Smooth muscle cell of the brain vasculature (primary cell): Measurements from ENCODE around the gene TTC34.
"Not testable (repeated sequence)": the region's sequence is repeated elsewhere in the genome, so short reads cannot be mapped to it uniquely, and the experiment has no call there.

Experiments
- DNase-seq: peaks from one replicate; pipeline ENCODE4 v3.0.0-alpha.2; 2012; ENCODE audit warnings: low read depth, low spot score

TTC34 gene

GRCh38 chr1:2799811-2800663 lies 1.5 kb downstream of the TTC34 start:
- DNase-seq = no peak

GRCh38 chr1:2798958-2799357 lies 2.5 kb downstream of the TTC34 start:
- not testable (repeated sequence) for DNase-seq

DNA sequence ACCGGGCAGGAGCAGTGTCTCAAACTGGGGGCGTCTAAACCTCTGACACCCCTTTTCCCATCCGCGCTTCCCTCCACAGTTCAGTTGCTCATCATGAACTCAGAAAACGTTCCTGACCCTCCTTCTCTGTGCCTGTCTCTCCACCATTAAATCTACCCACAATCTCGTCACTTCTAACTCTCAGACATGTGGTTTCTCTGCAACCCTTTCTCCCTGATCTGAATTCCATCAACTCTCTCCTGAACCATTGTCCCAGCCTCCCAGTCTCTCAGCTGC lies 3.8 kb downstream of the TTC34 start:
- no peak for DNase-seq

DNA sequence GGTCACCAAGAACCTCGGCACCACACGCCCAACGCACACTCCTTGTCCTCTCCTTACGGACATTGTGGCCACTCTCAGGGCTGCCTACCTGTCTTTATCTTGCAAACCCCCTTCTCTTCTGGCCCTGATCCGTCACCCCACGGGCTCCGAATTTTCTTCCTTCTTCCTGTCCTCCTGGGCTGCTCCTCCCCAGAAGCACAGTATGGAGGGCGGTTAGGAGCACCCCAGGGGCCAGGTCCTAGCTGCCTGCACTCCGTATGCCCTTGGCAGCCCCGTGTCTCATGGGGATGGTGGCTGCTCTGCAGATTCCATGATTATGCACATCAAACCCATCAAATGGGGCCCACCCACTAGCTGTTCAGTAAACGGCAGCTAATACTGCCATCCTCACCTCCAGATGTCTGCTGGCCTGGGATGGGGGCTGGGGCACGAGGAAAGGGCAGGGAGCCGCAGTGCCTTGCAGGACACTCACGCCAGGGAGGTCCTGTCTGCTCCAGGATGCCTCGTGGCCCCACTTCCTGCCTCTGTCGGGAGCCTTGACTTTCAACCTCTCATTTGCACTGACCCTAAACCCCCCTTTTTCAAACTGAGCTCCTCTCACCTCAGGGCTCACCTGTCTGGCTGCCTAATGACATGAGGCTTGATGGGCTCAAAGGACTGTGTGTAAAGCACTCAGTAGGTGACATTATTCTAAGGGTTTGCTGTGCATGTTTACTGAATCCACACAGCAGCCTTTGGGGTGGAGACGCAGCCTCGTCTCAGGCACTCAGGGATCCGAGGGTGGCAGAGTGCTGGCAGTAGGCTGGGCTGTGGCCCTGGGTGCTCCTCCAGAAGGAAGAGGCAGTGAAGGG lies 4.4 kb downstream of the TTC34 start:
- no peak for DNase-seq

DNA sequence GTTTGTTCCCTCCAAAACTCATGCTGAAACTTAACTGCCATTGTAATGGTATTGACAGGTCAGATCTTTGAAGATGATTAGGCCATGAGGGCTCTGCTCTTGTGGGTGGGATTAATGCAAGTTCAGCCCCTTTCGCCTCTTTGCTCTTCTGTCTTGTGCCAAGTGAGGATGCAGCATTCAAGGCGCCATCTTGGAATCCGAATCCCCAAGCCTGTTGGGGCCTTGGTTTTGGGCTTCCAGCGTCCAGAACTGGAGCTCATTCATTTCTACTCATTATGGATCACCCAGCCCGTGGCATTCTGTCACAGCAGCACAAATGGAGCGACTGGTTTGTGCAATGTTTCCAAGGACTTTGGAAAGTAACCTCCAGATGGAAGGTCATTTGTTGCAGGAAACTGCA lies 5.6 kb downstream of the TTC34 start:
- DNase-seq = no peak

GRCh38 chr1:2791027-2791760 lies 10.3 kb downstream of the TTC34 start:
- DNase-seq = no peak

GRCh38 chr1:2789986-2790581 lies 11.4 kb downstream of the TTC34 start:
- DNase-seq = no peak

DNA sequence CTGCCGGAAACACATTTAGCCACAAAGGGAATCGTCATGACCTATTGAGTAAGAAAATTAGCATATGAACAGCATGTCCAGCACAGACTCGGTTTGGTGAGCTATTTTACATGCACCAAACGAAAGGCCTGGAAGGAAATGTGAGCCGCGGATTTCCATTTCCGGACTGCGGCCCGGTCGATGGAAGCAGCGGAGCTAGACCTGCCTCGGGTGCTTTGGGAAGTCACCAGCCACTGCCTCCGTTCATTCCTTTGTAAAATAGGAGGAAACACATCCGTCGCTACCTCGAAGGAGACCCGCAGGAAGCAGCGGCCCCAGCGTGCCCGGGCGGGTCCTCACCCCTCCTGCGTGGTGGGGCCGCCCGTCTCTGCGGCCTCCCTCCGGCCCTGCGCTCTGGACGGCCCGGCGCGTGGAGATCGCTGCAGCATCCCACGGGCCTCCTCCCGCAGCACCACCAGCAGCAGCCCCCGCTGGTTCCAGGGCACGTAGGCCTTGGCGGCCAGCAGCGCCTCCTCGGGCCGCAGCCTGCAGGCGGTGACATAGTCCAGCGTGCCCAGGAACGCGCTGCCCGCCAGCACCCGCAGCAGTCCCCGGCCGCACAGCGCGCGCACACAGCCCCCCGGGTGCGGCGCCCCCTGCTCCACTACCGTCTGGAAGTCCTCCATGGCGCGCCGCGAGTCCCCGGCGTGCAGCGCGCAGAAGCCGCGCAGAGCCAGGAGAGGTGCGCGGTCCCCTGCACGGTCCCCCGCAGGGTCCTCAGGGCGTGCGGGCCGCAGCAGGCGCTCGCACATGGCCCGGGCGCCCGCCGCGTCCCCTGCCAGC lies 12.1 kb downstream of the TTC34 start:
- DNase-seq = no peak

DNA sequence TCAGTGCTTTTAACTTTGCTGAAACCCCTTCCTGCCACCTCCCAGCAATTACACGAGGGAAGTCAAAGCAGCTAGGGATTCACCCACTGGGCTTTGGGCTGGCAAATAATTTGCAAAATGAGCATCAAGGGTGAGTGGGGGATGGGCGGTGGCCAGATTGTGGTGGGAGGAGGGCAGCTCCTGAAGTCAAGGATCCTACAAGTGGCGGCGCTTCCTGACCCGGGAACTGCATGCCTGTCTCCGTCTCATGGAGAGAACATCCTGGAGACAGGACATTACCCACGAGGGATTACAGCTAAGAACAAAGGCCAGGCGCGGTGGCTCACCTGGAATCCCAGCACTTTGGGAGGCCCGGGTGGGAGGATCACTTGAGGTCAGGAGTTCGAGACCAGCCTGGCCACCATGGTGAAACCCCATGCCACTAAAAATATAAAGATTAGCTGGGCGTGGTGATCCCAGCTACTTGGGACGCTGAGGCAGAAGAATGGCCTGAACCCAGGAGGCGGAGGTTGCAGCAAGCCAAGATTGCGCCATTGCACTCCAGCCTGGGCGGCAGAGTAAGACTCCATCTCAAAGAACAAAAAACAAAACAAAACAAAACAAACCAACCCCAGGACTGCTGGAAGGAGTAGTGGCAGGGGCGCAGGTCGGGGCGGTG lies 12.9 kb downstream of the TTC34 start:
- DNase-seq = no peak

DNA sequence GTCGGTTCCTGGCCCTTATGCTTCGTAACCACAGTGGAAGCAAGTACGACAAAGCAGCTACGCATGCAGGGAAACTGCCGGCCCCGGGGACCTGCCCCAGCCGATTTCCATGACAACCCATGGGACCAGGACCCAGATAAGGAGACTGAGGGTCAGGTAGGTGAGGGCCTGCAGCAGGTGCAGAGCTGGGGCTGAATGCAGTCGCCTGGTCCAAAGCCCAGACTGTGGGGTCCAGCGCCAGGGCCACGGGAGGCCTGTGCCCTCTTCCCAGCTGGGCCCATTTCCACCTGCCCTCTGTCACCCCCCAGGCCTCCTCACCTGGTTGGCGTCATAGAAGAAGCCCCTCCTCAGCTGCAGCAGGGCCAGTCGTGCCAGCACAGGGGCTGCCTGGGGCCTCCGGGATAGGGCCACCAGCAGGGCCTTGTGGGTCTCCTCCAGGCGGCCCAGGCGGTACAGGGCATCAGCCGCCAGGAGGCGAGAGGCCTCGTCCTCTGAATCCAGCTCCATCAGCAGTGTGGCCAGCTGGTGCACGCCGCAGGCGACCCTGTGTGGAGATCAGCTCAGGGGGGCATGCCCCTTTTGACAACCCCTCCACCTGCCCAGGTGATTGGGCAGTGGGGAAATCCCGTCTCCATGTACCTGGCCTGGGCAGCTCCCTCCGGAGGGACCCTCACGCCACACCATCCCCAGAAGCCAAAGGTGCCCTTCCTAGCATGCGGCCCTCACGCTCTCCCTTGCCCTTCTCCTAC lies 14.2 kb downstream of the TTC34 start:
- DNase-seq = no peak

- no peak for DNase-seq
These were observed 14.9 kb downstream of the TTC34 start for GRCh38 chr1:2786329-2787162.

DNA sequence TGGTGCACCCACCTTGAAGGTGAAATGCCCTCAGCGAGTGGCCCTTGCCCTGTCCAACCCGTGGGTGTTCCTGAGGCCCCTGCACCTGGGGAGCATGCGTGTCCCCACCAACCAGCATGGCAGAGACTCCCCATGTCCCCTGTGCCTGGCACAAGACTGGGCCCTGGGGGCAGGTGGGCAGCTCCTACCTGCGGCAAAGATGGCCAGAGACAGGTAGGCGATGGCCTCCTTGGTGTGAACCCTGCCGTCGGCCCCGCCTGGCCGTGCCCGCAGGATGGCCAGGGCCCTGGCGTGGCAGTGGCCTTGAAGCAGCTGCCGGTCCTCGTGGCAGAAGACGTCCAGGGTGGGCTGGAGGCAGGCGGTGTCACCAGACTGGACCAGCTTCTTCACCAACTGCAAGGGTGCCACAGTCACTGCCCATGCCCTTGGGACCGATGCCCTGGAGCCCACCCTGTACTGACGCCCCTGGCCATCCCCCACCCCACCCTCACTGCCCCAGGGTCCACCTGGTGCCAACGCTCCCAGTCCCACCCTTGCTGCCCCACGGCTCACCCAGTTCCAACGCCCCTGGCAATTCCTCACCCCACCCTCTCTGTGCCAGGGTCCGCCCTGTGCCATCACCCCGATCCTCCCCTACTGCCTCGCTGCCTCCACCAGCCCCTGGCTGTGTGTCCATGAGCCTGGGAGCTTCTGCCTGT lies 15.7 kb downstream of the TTC34 start:
- no peak for DNase-seq

- DNase-seq = no peak
These were observed 16.5 kb downstream of the TTC34 start for GRCh38 chr1:2784854-2785630.

DNA sequence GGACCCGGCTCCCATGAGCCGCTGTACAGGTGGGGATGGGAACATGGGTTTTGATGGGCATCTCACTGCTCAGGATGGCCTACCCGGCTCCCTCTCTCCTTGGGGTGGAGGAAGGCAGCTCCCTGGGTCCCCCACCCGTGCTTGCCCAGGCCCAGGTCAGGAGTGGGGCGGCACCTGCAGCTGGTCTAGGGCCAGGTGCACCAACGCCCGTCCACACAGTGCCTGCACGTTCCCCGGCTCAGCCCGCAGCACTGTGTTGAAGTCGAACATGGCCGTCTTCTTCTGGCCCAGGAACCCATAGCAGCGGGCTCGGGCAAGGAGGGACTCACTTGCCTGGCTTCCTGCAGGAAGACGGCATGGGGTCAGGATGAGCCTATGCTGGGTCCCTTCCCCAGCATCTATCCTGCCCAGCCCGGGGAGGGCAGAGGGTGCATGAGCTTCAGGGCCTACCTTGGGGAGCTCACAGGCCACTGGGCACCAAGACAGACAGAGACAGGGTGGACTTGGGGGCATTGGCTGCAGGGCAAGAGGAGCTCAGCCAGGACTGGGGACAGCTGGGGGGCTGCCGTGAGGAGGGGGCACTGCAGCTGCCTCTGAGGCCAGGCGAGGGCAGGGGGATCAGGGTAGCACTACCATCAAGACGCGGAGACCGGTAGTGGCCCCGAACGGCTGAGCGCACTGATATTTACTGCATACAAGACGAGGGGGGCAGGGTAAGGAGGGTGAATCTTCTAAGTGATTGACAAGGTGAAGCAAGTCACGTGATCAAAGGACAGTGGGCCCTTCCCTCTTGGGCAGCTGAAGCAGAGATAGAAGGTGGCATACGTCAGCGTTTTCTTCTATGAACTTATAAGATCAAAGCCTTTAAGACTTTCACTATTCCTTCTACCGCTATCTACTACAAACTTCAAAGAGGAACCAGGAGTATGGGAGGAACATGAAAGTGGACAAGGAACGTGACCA lies 17.8 kb downstream of the TTC34 start:
- no peak for DNase-seq

DNA sequence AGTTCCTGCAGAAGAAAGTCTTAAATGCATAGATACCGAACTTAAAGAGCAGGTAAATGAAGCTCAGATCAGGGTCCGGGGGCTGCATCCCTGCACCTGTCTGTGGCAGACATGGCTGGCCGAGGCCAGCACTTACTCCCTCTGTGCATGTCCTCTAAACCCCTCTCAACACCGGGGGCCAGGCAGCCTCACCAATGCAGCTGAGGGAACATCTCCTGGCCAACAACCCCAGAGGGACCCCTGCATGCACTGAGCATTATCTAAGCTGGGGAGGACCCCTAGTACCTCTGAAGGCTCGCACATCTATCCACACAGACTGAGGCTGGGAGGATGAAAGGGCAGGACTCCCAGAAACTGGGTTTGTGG lies 18.4 kb downstream of the TTC34 start:
- no peak for DNase-seq

DNA sequence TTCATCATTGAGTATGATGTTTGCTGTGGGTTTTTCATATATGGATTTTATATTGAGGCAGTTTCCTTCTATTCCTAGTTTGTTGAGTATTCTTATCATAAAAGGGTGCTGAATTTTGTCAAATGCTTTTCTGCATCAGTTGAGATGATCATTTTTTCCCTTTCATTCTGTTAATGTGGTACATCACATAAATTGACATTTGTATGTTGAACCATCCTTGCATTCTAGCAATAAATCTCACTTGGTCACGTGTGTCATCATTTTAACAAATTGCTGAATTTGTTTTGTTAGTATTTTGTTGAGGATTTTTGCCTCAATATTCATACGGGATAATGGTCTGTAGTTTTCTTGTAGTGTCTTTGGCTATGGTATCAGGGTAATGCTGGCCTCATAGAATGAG lies 19.9 kb downstream of the TTC34 start:
- no peak for DNase-seq

DNA sequence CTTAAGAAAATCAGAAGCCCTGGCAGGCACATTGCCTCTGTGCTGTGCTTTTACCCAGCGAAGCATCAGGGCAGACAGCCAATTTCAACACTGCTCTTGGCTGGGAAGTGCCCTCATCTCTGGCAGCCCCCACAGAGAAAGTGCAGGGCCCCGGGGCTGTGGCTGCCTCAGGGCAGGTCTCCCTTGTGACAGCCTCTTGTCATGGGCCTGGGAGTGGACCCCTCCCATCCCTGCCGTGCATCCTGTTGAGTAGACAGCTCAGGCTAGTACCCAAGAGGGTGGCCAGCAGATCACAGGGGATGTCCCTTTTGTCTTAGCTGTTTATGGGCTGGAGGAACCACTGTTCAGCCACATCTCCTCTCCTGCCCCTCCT lies 23.3 kb downstream of the TTC34 start:
- no peak for DNase-seq
